Activated CD4-positive, alpha-beta memory T cell treated with anti-CD3 and anti-CD28 coated beads for 36 hours (primary cell): Measurements from ENCODE around the gene MORN3. TPM values are rescaled to one million over a fixed set of nuclear protein-coding genes. Genes with fewer than 3 reads are reported as not detected.

ENCODE experiments used
- CTCF ChIA-PET: fragments of 350-600 bp; sonication (Branson Sonifier 250); formaldehyde crosslinking; loops from one replicate; lab custom pipeline; 2021; ENCODE audit warnings: antibody characterized with exemption, inconsistent platforms; lab: Charles Lee
- POLR2A ChIA-PET: fragments of 350-600 bp; sonication (Branson Sonifier 250); formaldehyde crosslinking; loops from one replicate; lab custom pipeline; 2021; ENCODE audit warnings: antibody characterized with exemption; lab: Charles Lee
- DNase-seq: peaks from one replicate; pipeline ENCODE4 v3.0.0-alpha.2; 2020
- H3K27ac Mint-ChIP-seq: one replicate; pipeline ENCODE4 v1.8.0; 2021; ENCODE audit warnings: mixed read lengths
- H3K27me3 Mint-ChIP-seq: one replicate; pipeline ENCODE4 v1.8.0; 2021; ENCODE audit warnings: mixed read lengths
- H3K36me3 Mint-ChIP-seq: one replicate; pipeline ENCODE4 v1.8.0; 2021; ENCODE audit warnings: mixed read lengths
- H3K4me1 Mint-ChIP-seq: one replicate; pipeline ENCODE4 v1.8.0; 2021; ENCODE audit warnings: low read depth, mixed read lengths
- H3K4me3 Mint-ChIP-seq: one replicate; pipeline ENCODE4 v1.8.0; 2021; ENCODE audit warnings: mild to moderate bottlenecking, mixed read lengths
- H3K9me3 Mint-ChIP-seq: one replicate; pipeline ENCODE4 v1.8.0; 2021; ENCODE audit warnings: mixed read lengths
- intact Hi-C: fragments of 100-400 bp; cut with micrococcal nuclease; formaldehyde crosslinking; loops from one replicate; pipeline ENCODE4 v1.15.1; 2023
- total RNA-seq, 2 experiments: library from RNA; stranded (reverse); gene quantifications; one replicate each; pipeline ENCODE4 v1.2.3, GENCODE V29; 2021

Gene MORN3
- total RNA-seq, 2 experiments from 2014 or later = 2.7 to 3.7 TPM

- Mint-ChIP-seq H3K27me3 (no peaks in the 10 kb centered on the region), H3K9me3 (no peaks in the 10 kb centered on the region), H3K4me1 (no peaks in the 10 kb centered on the region), H3K27ac (no peak overlapping the region), H3K36me3 (no peaks in the 10 kb centered on the region), H3K4me3 (no peak overlapping the region)
- DNase-seq = no peak
- intact Hi-C loops = no loop called here
- ChIA-PET POLR2A (interaction anchor here (0.5 to 0.8 kb wide), 2 partner anchors 13 to 26 kb away, joined by 3 read pairs; partner anchors contain the start of gene ORAI1), CTCF (interaction anchor here (1.3 to 1.4 kb wide), 2 partner anchors 24 to 68 kb away, joined by 3 to 6 read pairs; partner anchors contain the start of gene MORN3)
Observed at GRCh38 chr12:121600702-121601336, 68.6 kb downstream of the MORN3 start.

Other genes starting within 250 kb of the MORN3 start
- gene KDM2B, start 88.6 kb downstream of the MORN3 start, total RNA-seq = 10 to 100 TPM; 41.9 to 44.8 TPM
- 10 to 100 TPM; 41.6 to 43.2 TPM for gene ORAI1, start 43.1 kb downstream of the MORN3 start, total RNA-seq
- 1 to 10 TPM; 8.8 to 9.5 TPM for gene TMEM120B, start 43.1 kb upstream of the MORN3 start, total RNA-seq
- 100 to 1,000 TPM; 136 to 141 TPM for gene RHOF, start 124.0 kb upstream of the MORN3 start, total RNA-seq
- 10 to 100 TPM; 14.1 to 15.2 TPM for gene SETD1B, start 134.4 kb upstream of the MORN3 start, total RNA-seq
- not detected for gene HPD, start 189.2 kb upstream of the MORN3 start, total RNA-seq
- gene PSMD9, start 219.1 kb upstream of the MORN3 start, total RNA-seq = 10 to 100 TPM; 60.7 to 64.1 TPM
- gene CFAP251, start 248.9 kb upstream of the MORN3 start, total RNA-seq = 1 to 10 TPM; 1.3 to 1.6 TPM